ENCODE measurements around the gene RHCE. TPM values are rescaled to one million over a fixed set of nuclear protein-coding genes. Genes with fewer than 3 reads are reported as not detected.
"Not testable (repeated sequence)": the region's sequence is repeated elsewhere in the genome, so short reads cannot be mapped to it uniquely, and the experiment has no call there.

Gene RHCE
- total and polyA plus RNA-seq, 8 donors: 0.23 to 0.90 (median 0.49) TPM

- peaks cover 0 to 43% (median 3%) of the 10 kb centered on the region in 3 donors for H3K36me3 ChIP-seq
- FAIRE-seq: no peak
- WGBS, 2 donors: 90 to 94% methylated on average over 4 of the region's 4 CpGs
Measured at GRCh38 chr1:25456502-25456901, 35.9 kb upstream of the RHCE start.

GRCh38 chr1:25451908-25452307 lies 31.3 kb upstream of the RHCE start:
- no peaks in the 10 kb centered on the region for H3K9me3 ChIP-seq
- DNase-seq: no peak
- 97 to 100% methylated on average over 3 of the region's 3 CpGs for WGBS, 2 donors
- no peak overlapping the region for H3K27ac ChIP-seq
- peaks cover 0 to 16% (median 0%) of the 10 kb centered on the region in 3 donors for H3K36me3 ChIP-seq
- no peak for ATAC-seq
- FAIRE-seq: no peak
- no peak overlapping the region for H3K4me3 ChIP-seq
- intact Hi-C loops (cut with DNase I): no loop called here
- H3K4me1 ChIP-seq: peaks cover 0 to 6% (median 0%) of the 10 kb centered on the region in 3 donors
- no peaks in the 10 kb centered on the region for H3K27me3 ChIP-seq
- no peak for TF ChIP-seq CTCF (IDR thresholded peaks at IDR 0.05)

More at GRCh38 chr1:25456502-25456901, 35.9 kb upstream of the RHCE start:
- H3K4me1 ChIP-seq: peaks cover 0 to 6% (median 0%) of the 10 kb centered on the region in 3 donors
- no peak overlapping the region for H3K27ac ChIP-seq
- ATAC-seq: no peak
- intact Hi-C loops (cut with DNase I): no loop called here
- H3K9me3 ChIP-seq: no peaks in the 10 kb centered on the region
- H3K27me3 ChIP-seq: no peaks in the 10 kb centered on the region
- no peak overlapping the region for H3K4me3 ChIP-seq
- DNase-seq: no peak
- TF ChIP-seq CTCF (IDR thresholded peaks at IDR 0.05): no peak

- DNase-seq (no peak), FAIRE-seq (no peak), ATAC-seq (no peak)
- Histone ChIP-seq H3K36me3 (peaks cover 0 to 10% (median 0%) of the 10 kb centered on the region in 3 donors), H3K27ac (no peak overlapping the region), H3K4me1 (peaks cover 0 to 6% (median 0%) of the 10 kb centered on the region in 3 donors), H3K4me3 (no peak overlapping the region), H3K27me3 (no peaks in the 10 kb centered on the region), H3K9me3 (no peaks in the 10 kb centered on the region)
- no peak for TF ChIP-seq CTCF (IDR thresholded peaks at IDR 0.05)
- 92 to 95% methylated on average over 2 of the region's 2 CpGs for WGBS, 2 donors
- intact Hi-C loops (cut with DNase I): no loop called here
Measured at GRCh38 chr1:25450891-25451290, 30.3 kb upstream of the RHCE start.

- H3K4me3 ChIP-seq: no peak overlapping the region
- DNase-seq (no peak), FAIRE-seq (no peak), ATAC-seq (no peak)
- no peaks in the 10 kb centered on the region for H3K4me1 ChIP-seq
- no peaks in the 10 kb centered on the region for H3K9me3 ChIP-seq
- intact Hi-C loops (cut with DNase I): no loop called here
- H3K27ac ChIP-seq: no peak overlapping the region
- TF ChIP-seq CTCF (IDR thresholded peaks at IDR 0.05): no peak
- H3K36me3 ChIP-seq: no peaks in the 10 kb centered on the region
- H3K27me3 ChIP-seq: no peaks in the 10 kb centered on the region
Measured at GRCh38 chr1:25447547-25447946, 26.9 kb upstream of the RHCE start.

GRCh38 chr1:25445993-25446538 lies 25.4 kb upstream of the RHCE start:
- WGBS, 2 donors: 76 to 79% methylated on average over 2 of the region's 2 CpGs
- no peak for TF ChIP-seq CTCF (IDR thresholded peaks at IDR 0.05)
- no peak for DNase-seq
- Histone ChIP-seq H3K27me3 (no peaks in the 10 kb centered on the region), H3K27ac (no peak overlapping the region), H3K4me3 (no peak overlapping the region), H3K36me3 (no peaks in the 10 kb centered on the region), H3K9me3 (no peaks in the 10 kb centered on the region), H3K4me1 (peaks cover 0 to 3% (median 0%) of the 10 kb centered on the region in 3 donors)
- FAIRE-seq: no peak
- intact Hi-C loops (cut with DNase I): no loop called here
- no peak for ATAC-seq

- H3K27me3 ChIP-seq; H3K4me1 ChIP-seq; DNase-seq; H3K9me3 ChIP-seq; H3K36me3 ChIP-seq; ATAC-seq; H3K4me3 ChIP-seq; intact Hi-C loops (cut with DNase I); FAIRE-seq; H3K27ac ChIP-seq: not testable (repeated sequence)
- WGBS, 2 donors: 91 to 93% methylated on average over 5 of the region's 5 CpGs
Measured at GRCh38 chr1:25444604-25445003, 24.0 kb upstream of the RHCE start.

Measured in pancreas (tissue), 10 donors.